ENCODE measurements around the gene KCNQ1OT1.

KCNQ1OT1 gene

GRCh38 chr11:2701230-2701629, 1.4 kb upstream of the KCNQ1OT1 start:
- no peak for DNase-seq

GRCh38 chr11:2700415-2701211, 819 bp upstream of the KCNQ1OT1 start:
- peak; percentile 49 for DNase-seq

- DNase-seq: peak; percentile 15
Observed at GRCh38 chr11:2699185-2699530, 636 bp downstream of the KCNQ1OT1 start.

- DNase-seq: no peak
Observed at GRCh38 chr11:2698386-2699184, 1.2 kb downstream of the KCNQ1OT1 start.

- DNase-seq: no peak
Observed at GRCh38 chr11:2697866-2698265, 1.9 kb downstream of the KCNQ1OT1 start.

- no peak for DNase-seq
Observed at GRCh38 chr11:2696455-2696854, 3.3 kb downstream of the KCNQ1OT1 start.

GRCh38 chr11:2694995-2695939, 4.5 kb downstream of the KCNQ1OT1 start:
- DNase-seq: no peak

GRCh38 chr11:2694495-2694894, 5.3 kb downstream of the KCNQ1OT1 start:
- no peak for DNase-seq

GRCh38 chr11:2693271-2694261, 6.2 kb downstream of the KCNQ1OT1 start:
- no peak for DNase-seq

GRCh38 chr11:2691991-2692875, 7.6 kb downstream of the KCNQ1OT1 start:
- DNase-seq: no peak

- no peak for DNase-seq
Observed at GRCh38 chr11:2691355-2691761, 8.4 kb downstream of the KCNQ1OT1 start.

GRCh38 chr11:2690596-2691354, 9.0 kb downstream of the KCNQ1OT1 start:
- DNase-seq: no peak

- DNase-seq: no peak
Observed at GRCh38 chr11:2689651-2690575, 9.9 kb downstream of the KCNQ1OT1 start.

- no peak for DNase-seq
Observed at GRCh38 chr11:2688381-2689231, 11.2 kb downstream of the KCNQ1OT1 start.

- no peak for DNase-seq
Observed at GRCh38 chr11:2687782-2688191, 12.0 kb downstream of the KCNQ1OT1 start.

GRCh38 chr11:2687223-2687530, 12.6 kb downstream of the KCNQ1OT1 start:
- no peak for DNase-seq

GRCh38 chr11:2686360-2687222, 13.2 kb downstream of the KCNQ1OT1 start:
- DNase-seq: no peak

All from suppressor macrophage treated with lipopolysaccharide for 4 hours (primary cell).